ENCODE measurements around the gene SLC25A45.
"Not testable (repeated sequence)": the region's sequence is repeated elsewhere in the genome, so short reads cannot be mapped to it uniquely, and the experiment has no call there.

SLC25A45 gene

GRCh38 chr11:65352783-65353182 is 29.7 kb downstream of the SLC25A45 start:
- DNase-seq (ENCODE audit: low read depth) = no peak
- TF ChIP-seq, protein P1, sequence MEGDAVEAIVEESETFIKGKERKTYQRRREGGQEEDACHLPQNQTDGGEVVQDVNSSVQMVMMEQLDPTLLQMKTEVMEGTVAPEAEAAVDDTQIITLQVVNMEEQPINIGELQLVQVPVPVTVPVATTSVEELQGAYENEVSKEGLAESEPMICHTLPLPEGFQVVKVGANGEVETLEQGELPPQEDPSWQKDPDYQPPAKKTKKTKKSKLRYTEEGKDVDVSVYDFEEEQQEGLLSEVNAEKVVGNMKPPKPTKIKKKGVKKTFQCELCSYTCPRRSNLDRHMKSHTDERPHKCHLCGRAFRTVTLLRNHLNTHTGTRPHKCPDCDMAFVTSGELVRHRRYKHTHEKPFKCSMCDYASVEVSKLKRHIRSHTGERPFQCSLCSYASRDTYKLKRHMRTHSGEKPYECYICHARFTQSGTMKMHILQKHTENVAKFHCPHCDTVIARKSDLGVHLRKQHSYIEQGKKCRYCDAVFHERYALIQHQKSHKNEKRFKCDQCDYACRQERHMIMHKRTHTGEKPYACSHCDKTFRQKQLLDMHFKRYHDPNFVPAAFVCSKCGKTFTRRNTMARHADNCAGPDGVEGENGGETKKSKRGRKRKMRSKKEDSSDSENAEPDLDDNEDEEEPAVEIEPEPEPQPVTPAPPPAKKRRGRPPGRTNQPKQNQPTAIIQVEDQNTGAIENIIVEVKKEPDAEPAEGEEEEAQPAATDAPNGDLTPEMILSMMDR (IDR thresholded peaks at IDR 0.05; ENCODE audit: insufficient read depth, low read depth, low read length, missing control alignments) = peak; percentile 22
- H3K4me3 ChIP-seq (ENCODE audit: low read length) = no peak overlapping the region

GRCh38 chr11:65351511-65351910 is 30.9 kb downstream of the SLC25A45 start:
- TF ChIP-seq, protein P1 (IDR thresholded peaks at IDR 0.05; ENCODE audit: insufficient read depth, low read depth, low read length, missing control alignments) = no peak
- no peak overlapping the region for H3K4me3 ChIP-seq (ENCODE audit: low read length)
- no peak for DNase-seq (ENCODE audit: low read depth)

DNA sequence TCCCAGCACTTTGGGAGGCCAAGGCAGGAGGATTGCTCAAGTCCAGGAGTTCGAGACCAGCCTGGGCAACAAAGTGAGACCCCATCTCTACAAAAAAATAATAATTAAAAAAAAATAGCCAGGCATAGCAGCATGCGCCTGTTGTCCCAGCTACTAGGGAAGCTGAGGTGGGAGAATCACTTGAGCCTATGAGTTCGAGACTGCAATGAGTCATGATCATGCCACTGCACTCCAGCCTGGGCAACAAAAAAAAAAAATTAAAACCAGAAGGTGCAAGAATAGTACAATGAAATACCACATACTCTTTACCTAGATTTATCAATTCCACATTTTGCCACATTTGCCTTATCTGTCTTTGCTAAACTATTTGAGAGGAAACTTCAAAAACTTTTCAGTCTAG is 40.6 kb downstream of the SLC25A45 start:
- DNase-seq (ENCODE audit: low read depth) = no peak
- H3K4me3 ChIP-seq (ENCODE audit: low read length) = no peak overlapping the region
- TF ChIP-seq, protein P1 (IDR thresholded peaks at IDR 0.05; ENCODE audit: insufficient read depth, low read depth, low read length, missing control alignments) = no peak

DNA sequence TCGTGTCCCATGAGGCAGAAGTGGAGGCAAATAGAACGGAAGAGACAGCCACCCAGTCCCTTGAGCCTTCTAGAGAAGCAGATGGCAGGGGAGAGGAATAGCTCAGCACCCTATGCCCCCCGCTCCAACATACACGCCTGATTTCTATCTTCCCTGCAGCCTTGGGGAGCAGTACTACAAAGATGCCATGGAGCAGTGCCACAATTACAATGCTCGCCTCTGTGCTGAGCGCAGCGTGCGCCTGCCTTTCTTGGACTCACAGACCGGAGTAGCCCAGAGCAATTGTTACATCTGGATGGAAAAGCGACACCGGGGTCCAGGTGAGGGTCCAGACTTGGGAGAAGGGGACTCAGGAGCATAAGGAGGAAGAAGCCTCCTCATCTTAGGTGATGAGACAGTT is 42.2 kb downstream of the SLC25A45 start:
- TF ChIP-seq, protein P1 (IDR thresholded peaks at IDR 0.05; ENCODE audit: insufficient read depth, low read depth, low read length, missing control alignments) = no peak
- no peak for DNase-seq (ENCODE audit: low read depth)
- H3K4me3 ChIP-seq (ENCODE audit: low read length) = no peak overlapping the region

- no peak overlapping the region for H3K4me3 ChIP-seq (ENCODE audit: low read length)
- TF ChIP-seq, protein P1 (IDR thresholded peaks at IDR 0.05; ENCODE audit: insufficient read depth, low read depth, low read length, missing control alignments) = no peak
- no peak for DNase-seq (ENCODE audit: low read depth)
These were observed 43.8 kb downstream of the SLC25A45 start for GRCh38 chr11:65338676-65339075.

GRCh38 chr11:65334696-65335295 is 47.6 kb downstream of the SLC25A45 start:
- H3K4me3 ChIP-seq (ENCODE audit: low read length) = peak overlapping the region; percentile 96
- no peak for DNase-seq (ENCODE audit: low read depth)
- TF ChIP-seq, protein P1 (IDR thresholded peaks at IDR 0.05; ENCODE audit: insufficient read depth, low read depth, low read length, missing control alignments) = no peak

DNA sequence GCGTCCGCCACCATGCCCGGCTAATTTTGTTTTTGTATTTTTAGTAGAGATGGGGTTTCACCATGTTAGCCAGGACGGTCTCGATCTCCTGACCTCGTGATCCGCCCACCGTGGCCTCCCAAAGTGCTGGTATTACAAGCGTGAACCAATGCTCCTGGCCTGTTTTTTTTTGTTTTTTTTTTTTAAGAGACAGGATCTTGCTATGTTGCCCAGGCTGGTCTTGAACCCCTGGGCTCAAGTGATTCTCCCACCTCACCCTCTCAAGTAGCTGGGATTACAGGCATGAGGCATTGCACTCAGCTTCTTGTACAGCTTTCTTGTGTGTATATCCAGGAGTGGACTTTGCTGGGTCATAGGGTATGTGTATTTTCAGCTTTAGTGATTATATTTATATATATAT is 49.9 kb downstream of the SLC25A45 start:
- not testable (repeated sequence) for DNase-seq (ENCODE audit: low read depth); H3K4me3 ChIP-seq (ENCODE audit: low read length)

Measured in epithelial cell of esophagus (primary cell).